Myocyte (in vitro differentiated cells): ENCODE data around the gene PTPN18. TPM values are rescaled to one million over a fixed set of nuclear protein-coding genes. Genes with fewer than 3 reads are reported as not detected.

Source experiments
- DNase-seq: peaks from one replicate; pipeline ENCODE4 v3.0.0-alpha.2; 2012; ENCODE audit warnings: low read depth
- total RNA-seq: library from RNA; depleted of rRNA; stranded (reverse); fragments of >200 nt; gene quantifications from 2 replicates; pipeline ENCODE4 v1.2.3, GENCODE V29; 2014

PTPN18 gene
- total RNA-seq, 1 donor from 2014 or later: 10.5 TPM

DNA sequence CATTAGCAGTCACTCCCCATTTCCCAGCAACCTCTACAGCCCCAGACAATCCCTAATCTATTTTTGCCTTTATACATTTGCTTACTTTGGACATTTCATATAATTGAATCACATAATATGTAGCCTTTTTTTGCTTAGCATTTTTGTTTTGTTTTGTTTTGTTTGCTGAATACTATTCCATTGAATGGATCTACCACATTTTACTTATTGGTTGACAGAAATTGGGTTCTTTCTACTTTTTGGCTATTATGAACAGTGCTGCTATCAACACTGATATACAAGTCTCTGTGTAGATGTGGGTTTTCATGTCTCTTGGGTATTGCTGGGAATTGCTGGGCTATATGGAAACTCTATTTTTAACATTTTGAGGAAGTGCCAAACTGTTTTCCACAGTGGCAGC lies 7.6 kb downstream of the PTPN18 start:
- DNase-seq: no peak

GRCh38 chr2:130365075-130365474 lies 9.2 kb downstream of the PTPN18 start:
- no peak for DNase-seq

DNA sequence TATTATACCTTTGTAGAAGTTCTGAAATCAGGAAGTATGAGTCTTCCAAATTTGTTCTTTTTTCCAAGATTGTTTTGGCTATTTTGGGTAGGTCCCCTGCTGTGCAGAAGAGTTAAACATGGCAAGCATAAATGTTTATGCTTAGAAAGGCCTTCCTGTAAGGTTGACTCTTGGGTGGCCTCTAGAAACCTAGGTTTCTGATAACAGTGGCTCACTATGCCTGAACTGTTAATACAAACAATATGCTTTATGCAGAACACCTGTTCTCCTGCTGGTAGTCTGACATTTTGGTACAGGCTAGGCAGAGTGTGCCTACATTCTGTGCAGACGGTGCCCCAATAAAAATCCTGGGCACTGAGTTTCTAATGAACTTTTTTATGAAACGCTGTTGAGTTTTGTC lies 10.1 kb downstream of the PTPN18 start:
- no peak for DNase-seq

DNA sequence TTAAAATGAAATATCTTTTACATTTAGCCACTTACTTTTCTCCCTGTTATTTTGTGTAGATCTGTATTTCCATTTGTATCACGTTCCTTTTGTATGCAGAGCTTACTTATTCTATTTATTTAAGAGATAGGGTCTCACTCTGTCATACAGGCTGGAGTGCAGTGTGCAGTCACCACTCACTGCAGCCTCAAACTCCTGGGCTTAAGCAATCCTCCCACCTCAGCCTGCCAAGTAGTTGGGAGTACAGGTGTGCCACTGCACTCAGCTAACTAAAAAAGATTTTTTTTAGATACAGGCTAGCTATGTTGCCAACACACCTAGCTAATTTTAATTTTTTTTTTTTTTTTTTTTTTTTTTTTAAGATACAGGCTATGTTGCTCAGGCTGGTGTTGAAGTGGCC lies 10.9 kb downstream of the PTPN18 start:
- no peak for DNase-seq

DNA sequence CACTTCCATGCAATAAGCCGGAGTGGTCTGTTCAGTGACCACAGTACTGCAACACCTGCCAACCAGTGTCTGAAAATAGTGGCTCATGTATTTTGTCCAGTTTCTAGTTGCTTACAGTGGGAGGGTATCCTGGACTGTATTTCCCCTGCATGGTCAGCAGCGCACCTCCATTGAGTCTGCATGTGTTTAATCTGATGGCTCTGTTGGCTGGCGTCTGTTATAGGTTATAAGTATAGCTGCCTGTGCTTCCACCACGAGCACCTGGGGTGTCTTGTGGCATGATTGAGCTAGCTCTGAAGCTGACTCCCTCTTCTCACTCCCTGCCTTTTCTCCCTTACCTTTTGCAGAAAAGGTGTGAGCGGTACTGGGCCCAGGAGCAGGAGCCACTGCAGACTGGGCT lies 12.9 kb downstream of the PTPN18 start:
- no peak for DNase-seq

- no peak for DNase-seq
Observed at GRCh38 chr2:130369311-130369964, 13.6 kb downstream of the PTPN18 start.

- no peak for DNase-seq
Observed at GRCh38 chr2:130369965-130370341, 14.1 kb downstream of the PTPN18 start.

GRCh38 chr2:130370490-130370889 lies 14.6 kb downstream of the PTPN18 start:
- DNase-seq: no peak

GRCh38 chr2:130371723-130372054 lies 15.8 kb downstream of the PTPN18 start:
- no peak for DNase-seq

DNA sequence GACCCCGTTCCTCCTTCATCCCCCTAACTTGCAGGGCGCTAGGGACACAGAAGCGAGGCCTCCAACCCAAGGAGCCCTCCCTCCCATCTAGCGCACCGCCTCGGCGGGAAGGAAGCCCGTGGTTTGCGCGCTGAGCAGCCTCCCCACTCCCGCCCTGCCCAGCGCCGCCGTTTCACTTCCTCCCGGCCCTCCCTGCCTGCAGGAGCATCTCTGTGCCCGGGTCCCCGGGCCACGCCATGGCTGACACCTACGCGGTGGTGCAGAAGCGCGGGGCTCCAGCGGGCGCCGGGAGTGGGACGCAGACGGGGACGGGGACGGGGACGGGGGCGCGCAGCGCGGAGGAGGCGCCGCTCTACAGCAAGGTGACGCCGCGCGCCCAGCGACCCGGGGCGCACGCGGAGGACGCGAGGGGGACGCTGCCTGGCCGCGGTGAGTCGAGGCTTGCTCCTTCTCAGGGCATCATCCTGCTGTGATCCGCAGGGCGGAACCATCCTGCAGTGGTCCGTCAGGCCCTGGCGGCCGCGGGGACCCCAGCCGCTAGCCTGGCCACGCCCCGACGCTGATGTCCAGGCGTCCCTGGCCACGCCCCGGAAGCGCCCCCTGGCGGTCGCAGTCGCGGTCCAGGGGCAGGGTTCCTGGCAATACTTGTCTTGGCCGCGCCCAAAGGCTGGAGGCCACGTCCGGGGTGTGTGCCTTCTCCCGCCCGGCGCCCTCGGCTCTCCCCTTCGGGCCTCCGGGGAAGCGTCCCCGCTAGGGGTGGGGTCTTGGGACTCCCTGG lies 16.4 kb downstream of the PTPN18 start:
- peak; percentile 91 for DNase-seq

DNA sequence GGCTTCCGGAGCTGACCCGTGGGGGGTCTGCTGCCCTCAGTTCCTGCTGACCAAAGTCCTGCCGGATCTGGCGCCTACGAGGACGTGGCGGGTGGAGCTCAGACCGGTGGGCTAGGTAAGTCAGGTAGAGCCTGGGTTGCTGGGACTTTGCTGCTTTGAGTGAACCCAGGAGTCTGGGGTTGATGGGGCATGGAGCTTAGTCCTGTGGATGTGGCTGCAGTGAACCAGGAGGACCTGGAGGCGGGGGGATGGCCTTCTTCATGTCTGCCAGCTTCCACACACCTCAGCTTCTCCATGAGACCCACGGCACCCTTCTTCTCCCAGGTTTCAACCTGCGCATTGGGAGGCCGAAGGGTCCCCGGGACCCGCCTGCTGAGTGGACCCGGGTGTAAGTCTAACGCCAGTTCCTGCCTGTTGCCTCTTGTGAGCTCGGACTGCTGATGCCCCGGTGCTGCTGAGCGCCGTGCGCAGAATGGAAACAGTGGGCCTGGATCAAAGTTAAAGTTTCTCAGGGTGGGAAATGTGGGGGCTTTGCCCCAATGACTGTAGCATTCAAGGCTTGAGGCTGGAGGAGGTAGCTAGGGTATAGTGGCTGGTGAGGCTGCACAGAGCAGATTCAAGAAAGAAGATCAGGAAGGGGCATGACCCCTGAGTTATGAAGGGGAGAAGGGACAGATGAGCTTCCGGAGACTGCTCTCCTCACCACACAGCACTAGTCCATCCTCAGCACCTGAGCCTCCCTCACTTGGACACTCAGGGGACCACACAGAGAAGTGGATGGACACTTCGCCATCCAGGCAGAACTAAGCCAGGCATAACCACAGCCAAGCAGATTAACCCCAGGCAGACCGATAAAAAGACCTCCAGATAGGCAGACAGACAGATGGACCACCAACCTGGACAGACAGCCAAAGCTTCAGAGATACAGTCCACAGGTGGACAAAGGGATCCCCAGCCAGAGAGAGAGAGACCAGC lies 17.3 kb downstream of the PTPN18 start:
- no peak for DNase-seq

DNA sequence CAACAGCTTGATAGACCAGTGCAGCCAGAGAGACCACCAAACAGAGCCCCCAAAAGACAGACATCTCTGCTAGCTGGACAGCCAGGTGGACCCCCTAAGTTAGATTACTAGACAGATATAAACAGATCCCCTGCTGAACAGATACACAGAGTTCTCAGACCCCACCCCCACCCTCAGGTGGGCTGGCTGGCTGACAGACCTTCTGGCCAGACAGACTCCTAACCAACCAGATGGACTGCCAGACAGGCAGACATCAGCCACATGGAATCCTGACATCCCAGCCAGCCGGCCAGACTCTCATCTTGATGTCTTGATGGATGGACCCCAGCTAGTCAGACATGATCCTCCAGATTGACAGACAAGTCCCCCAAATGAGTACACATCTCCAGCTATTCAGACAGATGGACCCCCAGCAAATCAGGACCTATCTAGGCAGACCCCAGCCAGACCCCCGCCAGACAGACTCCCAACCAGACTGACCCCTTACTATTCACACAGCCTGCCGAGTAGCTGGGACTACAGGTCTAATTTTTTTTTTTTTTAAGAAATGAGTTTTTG lies 18.0 kb downstream of the PTPN18 start:
- no peak for DNase-seq

DNA sequence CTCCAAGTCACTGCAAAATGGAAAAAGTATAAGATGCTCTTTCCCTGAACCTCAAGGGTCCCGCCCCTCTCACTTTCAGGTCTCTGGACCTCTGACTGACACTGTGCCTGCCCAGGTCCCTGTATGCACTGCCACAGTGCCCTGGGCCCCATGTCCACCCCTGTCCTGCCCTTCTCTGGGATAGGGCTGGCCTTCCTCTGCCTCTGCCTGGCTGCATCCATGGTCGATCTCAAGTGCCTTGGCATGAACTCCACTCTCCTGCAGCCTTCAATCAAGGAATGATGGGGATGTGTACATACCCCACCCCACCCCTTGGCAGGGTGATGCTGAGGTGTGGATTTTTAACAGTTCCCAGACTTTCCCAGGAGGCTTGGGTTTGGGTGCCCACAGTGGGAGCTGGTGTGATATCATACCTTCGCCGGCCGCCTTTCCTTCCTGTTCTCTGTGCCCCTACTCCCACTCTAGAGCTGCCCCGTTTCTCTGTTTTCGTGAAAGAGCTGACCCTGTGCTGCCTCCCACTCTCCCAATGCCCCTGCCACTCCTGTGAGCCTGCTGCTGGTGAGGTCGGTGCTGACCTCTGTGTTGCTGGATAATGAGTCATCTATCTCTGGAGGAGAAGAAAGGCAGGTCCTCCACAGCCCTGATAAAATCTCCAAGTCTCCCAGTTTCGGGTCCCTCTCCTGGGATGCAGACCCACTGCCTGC lies 18.9 kb downstream of the PTPN18 start:
- no peak for DNase-seq

- no peak for DNase-seq
Observed at GRCh38 chr2:130375291-130376266, 19.7 kb downstream of the PTPN18 start.

GRCh38 chr2:130376433-130377293 lies 20.8 kb downstream of the PTPN18 start:
- DNase-seq: no peak

GRCh38 chr2:130377491-130377890 lies 21.6 kb downstream of the PTPN18 start:
- no peak for DNase-seq

- DNase-seq: no peak
Observed at GRCh38 chr2:130378206-130378897, 22.5 kb downstream of the PTPN18 start.

GRCh38 chr2:130378898-130379214 lies 23.0 kb downstream of the PTPN18 start:
- no peak for DNase-seq
